Jurkat, Clone E6-1 (cell line): ENCODE data around the gene KRT37.
"Not testable (repeated sequence)": the region's sequence is repeated elsewhere in the genome, so short reads cannot be mapped to it uniquely, and the experiment has no call there.

Experiments
- DNase-seq: peaks from one replicate; pipeline ENCODE4 v3.0.0-alpha.2; 2011; ENCODE audit warnings: low read depth, low spot score
- H3K4me3 ChIP-seq: 2 replicates; pipeline ENCODE4 v1.5.1; 2011; ENCODE audit warnings: mild to moderate bottlenecking, low read length, control low read depth, moderate library complexity

KRT37 gene

DNA sequence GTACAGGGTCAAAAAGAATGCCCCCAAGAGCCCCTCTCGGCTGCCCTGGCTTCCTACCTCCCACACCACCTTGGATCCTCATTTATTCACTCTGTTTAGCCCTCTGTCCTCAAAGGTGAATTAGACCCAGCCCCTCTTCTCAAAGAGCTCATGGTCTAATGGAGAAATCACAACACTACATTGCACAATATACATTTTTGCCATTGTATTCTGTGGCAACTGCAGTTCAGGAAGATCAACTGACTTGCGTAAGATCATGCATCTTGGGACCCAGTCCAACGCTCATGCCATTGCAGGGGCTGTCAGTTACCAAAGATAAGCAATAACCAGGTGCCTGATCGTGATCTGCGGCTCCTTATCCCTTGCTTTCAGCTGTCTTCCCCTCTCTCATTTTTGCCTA lies 15.0 kb upstream of the KRT37 start:
- DNase-seq = no peak

DNA sequence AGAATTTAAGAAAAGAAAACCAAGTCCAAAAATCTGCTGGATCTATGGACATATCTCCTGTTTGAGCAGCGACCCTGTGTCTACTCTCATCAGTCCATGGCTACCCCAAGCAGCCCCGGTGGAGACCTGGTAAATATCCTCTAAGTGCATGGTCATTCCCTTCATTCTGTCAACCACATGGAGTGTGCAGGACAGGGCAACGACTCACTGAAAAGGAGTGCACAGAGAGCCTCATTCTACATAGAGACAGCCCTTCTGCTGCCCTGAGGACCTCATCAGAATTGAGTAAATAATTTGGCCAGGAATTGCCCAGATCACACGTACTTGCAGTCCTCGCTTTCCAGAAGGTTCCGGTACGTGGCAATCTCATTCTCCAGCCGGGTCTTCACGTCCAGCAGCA lies 13.4 kb upstream of the KRT37 start:
- no peak for DNase-seq

More for the DNA sequence above, 15.0 kb upstream of the KRT37 start:
- H3K4me3 ChIP-seq = no peak overlapping the region

DNA sequence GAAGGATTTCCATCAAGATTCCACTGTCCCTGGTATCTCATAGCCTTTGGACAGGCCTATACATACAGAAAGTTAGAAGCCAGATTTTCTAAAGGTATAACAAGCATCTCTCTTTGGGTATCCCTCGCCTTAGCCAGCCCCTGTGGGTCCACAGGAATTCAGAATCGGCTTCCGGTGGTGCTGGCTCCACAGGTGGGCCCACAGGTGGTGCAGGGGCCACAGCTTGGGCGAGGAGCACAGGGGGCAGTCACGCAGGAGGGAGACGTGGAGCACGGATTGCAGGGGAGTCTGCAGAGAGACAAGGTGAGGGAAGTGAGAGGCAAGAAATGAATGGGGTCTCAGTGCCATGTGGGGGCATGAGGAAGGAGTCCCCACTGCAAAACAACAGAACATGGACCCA lies 12.9 kb upstream of the KRT37 start:
- no peak overlapping the region for H3K4me3 ChIP-seq
- no peak for DNase-seq

More for the DNA sequence above, 13.4 kb upstream of the KRT37 start:
- H3K4me3 ChIP-seq = no peak overlapping the region

DNA sequence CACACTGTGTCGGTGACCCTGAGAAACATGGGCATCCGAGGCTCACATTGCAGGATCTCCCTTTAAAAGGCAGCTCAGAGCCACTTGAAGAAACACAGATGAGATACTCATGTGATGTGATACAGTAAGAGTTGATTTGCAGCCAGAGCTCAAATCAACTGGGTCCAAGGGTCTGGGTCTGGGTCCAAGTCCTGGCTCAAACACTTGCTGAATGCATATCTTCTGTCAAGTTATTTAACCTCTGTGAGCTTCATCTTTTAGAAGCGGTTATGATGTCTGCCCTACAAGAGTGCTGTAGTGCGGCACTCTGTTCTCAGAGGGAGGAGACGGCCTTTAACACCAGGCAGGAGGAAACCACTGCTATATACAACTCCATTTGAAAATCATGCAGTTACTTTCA lies 10.0 kb upstream of the KRT37 start:
- no peak for DNase-seq
- no peak overlapping the region for H3K4me3 ChIP-seq

DNA sequence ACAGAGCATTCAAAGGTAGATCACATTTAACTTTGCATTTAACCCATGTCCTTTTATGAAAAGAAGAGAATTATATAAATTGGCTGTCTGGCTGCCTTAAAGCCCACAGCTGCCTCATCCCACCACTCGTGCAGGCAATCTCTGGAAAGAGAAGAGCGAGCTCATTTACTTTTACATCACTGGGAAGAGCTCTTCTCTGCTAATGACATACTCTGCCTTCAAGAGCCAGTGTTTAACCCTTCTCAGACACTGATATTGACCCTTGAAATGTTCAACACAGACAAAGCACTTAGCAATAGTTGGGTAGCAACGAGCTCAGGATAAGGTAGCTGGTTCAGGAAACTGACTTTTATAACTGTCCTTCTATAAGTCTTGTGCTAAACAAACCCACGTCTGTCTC lies 9.6 kb upstream of the KRT37 start:
- H3K4me3 ChIP-seq = no peak overlapping the region
- DNase-seq = no peak

DNA sequence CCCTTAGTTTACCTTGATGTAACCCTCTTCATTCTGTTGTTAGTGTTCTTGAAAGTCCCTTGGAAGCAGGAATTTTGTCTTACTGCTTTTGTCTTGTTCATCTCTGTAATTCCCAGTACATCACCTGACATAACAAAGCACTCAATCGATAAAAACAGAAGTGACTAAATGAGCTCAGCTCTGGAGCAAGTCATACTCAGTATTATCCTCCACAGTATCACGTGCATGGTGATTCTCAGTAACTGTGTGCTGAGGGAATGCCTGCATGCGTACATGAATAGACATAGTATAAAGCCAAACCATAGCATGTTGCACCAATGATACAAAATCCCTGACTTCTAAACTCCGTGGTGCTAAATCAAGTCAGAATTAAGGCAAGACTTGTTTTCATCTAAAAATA lies 9.2 kb upstream of the KRT37 start:
- no peak for DNase-seq
- no peak overlapping the region for H3K4me3 ChIP-seq

DNA sequence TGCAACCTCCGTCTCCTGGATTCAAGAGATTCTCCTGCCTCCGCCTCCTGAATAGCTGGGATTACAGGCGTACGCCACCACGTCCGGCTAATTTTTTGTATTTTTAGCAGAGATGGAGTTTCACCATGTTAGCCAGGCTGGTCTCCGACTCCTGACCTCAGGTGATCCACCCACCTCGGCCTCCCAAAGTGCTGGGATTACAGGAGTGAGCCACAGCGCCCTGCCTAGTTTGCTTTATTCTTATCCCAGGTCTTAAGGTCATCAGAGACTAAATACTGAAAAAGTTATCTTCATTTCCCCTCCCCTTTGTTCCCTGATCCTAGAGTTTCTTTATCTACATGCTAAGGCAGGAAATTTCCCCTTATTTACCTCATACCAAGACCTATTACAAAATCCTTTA lies 6.0 kb upstream of the KRT37 start:
- not testable (repeated sequence) for H3K4me3 ChIP-seq, DNase-seq

DNA sequence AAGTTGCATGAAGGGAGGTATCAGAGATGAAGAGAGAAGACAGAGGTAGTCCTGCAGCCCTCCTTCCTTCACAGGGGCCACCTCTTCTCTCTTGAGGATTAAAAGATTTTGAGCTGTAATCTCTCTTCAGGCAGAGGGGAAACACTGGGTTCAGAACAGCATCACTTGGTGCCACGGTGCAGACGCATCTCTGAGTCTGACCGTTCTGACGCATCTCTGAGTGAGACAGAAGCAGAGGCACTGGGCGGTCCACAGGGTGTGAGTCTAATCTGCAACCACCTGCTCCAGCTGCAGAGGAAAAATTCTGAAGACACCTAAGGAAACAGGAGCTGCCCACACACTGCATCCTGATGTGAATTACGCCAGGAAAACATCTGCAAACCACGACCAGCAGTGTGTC lies 5.3 kb upstream of the KRT37 start:
- no peak for DNase-seq
- H3K4me3 ChIP-seq = no peak overlapping the region

DNA sequence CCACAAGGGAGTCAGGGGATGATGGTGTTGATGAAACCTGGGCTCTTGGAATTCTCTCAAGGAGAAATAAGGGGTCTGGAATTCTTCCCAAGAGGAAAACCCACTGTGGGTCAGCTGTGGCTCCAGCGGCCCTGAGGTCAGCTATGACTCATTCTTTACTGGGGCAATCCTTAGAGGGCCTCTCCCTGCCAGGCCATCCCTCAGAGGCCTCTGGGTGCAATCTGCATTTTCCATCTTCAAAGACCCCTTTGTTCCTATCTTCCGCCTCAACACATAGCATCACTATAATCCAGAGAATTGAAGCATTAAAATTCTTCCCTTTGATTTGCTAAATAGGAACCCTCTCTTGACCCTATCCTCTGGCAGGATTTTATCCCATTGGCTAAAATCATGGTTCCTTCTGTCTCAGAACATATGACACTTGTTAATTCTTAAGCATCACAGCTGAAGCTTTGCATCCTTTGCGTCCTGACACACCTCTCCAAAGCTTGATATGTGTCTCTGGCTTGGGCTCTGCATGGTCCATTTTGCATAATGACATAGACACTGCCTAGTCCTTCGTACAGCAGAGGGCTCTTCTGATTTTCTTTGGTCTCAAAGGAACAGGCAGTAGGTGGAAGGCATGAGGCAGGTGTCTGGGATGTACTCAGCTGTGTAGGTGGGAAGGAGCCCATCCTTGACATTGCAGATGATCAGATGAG lies 4.4 kb upstream of the KRT37 start:
- no peak overlapping the region for H3K4me3 ChIP-seq
- DNase-seq = no peak

DNA sequence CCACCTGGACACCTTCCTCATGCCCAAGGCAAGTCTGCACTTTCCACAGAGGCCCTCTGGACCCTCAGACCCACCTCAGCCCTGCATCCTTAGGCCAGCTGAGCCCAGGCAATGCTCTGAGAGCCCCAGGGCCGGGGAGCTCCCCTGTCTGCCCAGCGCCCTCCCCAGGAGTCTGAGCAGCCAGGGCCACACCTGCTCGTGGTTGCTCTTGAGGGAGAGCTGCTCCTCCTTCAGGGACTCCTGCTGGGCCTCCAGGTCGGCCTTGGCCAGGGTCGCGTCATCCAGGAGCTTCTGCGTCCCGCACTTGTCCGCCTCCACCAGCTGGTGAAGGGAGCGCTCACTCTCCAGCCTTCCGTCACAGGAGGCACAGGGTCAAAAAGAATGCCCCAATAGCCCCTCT lies 1.8 kb downstream of the KRT37 start:
- not testable (repeated sequence) for DNase-seq, H3K4me3 ChIP-seq

DNA sequence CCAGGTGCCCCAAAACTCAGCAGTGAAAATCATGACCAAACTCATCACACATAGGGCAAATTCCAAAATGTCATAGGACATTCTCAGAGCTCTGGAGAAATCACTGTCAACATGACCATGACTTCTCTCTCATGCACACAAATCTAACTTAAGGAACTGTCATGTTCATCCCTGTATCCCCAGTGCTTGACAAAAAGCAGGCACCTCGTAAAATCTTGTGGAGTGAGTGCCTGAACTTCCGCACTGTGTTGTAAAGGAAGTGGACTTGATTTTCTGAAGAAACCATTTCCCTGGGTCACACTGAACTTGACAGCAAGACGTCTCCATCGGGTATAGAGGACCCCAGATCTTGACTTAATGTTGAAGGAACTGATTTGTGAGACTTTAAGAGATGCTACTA lies 2.8 kb downstream of the KRT37 start:
- no peak overlapping the region for H3K4me3 ChIP-seq
- no peak for DNase-seq

DNA sequence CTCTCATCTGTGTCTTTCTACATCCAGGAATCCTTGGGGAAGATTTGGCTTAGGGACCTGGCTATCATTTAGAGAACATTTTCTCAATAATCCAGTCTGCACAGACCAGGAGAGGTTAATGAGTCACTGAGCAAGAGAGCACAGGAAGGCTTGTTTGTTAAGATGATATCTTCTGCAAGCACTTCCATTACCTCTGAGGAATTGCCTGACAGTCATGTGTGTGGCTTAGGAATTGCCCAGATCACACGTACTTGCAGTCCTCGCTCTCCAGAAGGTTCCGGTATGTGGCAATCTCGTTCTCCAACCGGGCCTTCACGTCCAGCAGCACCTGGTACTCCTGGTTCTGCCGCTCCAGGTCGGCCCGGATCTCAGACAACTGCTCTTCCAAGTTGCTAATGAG lies 3.3 kb downstream of the KRT37 start:
- H3K4me3 ChIP-seq = no peak overlapping the region
- no peak for DNase-seq

DNA sequence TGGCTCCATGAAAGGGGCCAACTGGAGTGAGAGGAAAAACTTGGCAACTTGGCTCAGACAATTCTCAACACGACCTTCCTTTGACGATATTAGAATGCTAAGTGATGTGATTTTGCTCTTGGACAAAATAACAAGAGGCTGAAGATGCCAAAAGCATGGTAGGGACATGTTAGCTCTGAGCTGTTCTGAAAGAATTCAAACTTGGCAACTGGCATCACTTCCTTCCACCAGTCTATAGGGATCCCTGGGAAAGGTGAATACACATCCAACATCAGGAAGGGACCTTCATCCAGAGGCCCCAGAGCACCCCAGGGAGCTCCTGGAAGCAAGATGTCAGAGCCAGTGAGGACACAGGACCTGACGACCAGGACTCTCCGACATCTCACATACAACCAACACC lies 4.3 kb downstream of the KRT37 start:
- H3K4me3 ChIP-seq = no peak overlapping the region
- DNase-seq = no peak

DNA sequence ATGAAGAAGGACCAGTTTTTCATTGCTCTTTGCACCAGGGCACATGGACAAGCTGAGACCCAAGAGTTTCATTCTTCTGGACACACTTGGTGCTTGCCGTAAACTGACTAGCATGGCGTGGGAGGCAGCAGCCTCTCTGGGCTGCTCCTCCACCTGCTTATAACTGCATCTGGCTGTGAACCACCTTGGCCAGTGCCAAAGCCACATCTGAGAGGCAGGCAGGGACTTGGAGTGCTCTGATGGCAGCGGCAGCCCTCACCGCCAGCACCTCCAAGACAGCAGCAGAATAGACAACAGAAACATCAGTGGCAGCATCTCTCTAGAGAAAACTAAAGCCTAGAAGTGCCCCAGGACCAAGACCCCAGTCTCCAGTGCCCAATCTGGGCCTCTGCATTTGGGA lies 4.7 kb downstream of the KRT37 start:
- H3K4me3 ChIP-seq = no peak overlapping the region
- DNase-seq = peak; percentile 12

DNA sequence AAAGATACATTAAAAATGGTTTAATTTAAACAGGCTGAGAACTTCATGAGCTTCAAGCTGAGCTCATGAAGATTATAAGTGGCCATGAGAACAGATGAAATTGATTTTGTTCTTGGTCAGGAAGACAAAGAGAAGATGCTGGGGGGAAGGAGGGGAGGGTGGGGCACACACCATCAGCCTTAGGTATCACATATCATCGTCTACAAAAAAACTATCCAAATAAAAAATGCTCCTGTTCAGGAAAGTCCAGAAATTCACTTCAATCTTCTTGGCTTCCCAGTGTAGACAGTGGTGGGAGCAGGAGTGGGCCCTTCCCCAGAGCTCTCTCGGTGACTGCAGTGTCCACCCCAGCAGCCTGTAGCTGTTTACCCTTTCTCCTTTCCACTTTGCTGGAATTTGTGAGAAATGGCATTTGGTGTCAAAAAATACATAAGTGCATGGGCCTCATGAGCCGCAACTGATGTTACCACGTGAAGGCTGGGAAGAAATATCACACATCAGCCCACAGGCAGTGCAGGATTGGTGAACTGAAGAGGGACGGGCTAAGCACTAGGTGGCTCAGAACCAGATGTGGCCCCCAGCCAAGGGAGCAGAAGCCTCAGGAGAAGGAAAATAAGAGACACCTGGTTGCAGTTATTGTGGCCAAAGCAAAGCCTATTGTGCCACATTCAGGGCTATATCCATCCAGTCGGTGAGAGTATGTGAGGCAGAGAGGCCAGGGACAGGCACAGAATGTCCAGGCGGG lies 6.1 kb downstream of the KRT37 start:
- H3K4me3 ChIP-seq = no peak overlapping the region
- DNase-seq = no peak

DNA sequence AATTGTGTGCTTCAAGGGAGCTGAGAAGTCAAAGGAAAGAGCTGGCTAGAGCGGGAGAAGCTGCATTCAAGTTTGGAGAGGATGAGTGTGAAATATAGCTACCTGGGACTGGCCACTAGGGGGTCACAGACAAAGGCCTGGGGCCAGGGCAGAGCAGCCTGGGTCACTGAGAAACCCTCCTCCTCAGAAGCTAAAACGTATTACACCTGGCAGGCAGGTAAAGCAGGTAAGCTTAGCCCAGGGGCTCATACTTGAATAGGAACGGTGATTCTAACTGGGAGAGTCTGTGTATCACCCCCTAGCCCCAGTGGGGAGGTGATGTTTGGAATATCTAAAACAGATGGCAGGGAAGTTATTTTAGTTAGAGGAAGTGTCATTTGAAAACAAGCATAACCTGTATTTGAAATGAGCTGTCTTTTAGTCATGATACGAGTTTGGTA lies 6.8 kb downstream of the KRT37 start:
- no peak overlapping the region for H3K4me3 ChIP-seq
- no peak for DNase-seq

DNA sequence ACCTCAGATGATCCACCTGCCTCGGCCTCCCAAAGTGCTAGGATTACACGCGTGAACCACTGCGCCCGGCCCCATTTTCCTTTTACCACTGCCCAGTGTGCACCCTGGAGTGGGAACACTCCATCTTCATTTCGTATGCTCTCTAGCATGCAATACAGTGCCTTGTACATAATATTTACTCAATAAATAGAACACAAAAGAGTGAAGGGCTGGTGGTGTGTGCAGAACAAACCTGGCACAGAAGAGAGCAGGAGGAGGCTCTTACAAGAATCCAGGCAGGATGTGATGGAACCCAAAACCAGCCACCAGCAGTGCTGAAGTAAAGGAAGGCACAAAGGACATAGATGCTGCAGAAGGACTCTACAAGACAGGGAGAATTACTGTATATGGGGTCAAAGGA lies 7.3 kb downstream of the KRT37 start:
- no peak for DNase-seq
- H3K4me3 ChIP-seq = no peak overlapping the region

DNA sequence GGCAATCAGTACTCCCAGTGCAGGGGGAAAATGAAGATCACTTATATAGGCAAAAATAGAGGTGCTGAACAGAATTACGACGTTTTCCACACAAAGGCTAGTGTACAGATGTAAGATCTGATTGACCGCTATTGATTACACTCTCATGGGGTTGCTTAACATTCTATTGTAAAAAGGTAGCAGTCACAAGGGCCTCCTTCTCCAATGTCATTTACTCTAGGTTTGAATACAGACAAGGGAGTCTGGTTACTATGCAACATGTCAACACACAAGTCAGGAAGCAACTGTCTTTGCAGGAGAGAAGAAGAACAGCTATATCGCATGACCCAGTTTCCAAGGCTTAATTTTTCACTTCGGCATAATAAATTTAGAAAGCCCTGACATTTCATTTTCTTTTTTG lies 7.9 kb downstream of the KRT37 start:
- DNase-seq = no peak
- H3K4me3 ChIP-seq = no peak overlapping the region

DNA sequence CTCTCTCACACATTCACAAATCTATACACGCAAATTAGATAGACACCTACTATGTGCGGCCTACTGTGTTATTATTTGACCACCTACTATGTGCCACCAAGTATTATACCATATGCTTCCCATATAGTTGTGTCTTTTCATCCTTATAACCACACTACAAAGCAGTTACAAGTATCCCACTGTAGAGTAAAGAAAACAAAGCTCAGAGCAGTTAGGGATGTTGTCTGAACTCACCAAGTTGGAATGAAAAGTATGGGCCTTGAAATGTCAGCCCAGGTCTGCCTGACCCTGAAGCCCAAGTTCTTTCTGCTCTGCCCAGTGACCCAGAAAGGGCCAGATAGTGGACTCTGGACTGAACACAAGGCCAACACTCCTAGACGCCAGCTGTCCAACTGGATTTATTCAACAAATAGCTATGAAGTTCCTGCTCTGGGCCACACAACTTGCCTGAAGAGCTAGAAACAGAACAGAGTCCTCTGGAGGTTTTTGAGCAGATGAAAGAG lies 8.5 kb downstream of the KRT37 start:
- DNase-seq = no peak
- H3K4me3 ChIP-seq = no peak overlapping the region

DNA sequence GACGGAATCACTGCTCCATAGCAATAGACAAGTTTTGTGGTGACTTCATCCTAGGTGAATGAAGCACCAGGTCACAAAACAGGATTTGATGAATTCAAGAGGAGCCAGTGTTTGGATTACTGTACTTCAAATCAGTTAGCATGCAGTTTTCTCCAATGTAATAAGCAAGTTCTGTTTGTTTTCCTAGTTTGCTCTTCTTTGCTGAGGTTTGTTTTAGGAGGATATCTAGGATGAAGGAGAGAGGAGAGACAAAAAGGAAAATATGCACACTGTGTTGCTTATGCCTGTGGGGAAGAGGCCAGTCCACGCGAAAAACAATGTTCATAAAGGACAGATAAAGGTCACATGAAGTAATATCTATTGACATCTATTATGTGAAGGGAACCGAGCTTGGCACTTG lies 9.0 kb downstream of the KRT37 start:
- no peak overlapping the region for H3K4me3 ChIP-seq
- DNase-seq = no peak

DNA sequence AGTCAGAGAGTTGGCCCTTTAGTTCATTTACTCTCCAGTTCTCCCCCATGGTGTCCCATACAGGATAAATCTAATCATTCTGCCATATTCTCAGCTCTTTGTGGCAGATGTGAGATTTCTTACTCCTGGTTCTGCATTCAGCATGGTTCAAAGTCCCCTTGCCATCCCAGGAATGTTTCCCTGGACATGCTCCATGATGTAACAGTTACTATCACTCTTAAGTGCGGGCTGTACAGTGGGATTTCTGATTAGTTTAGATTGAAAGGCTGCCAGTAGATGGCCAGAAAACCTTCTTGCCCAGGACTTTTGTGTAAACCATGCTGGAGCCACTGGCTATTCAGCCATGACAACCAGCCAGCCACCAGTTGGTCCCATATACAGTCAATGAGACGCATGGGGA lies 10.4 kb downstream of the KRT37 start:
- H3K4me3 ChIP-seq = no peak overlapping the region
- no peak for DNase-seq
